NCI-H524 (cell line): ENCODE measurements around the gene OR3A1.
"Not testable (repeated sequence)": the region's sequence is repeated elsewhere in the genome, so short reads cannot be mapped to it uniquely, and the experiment has no call there.

Experiments
- DNase-seq, 2 experiments: peaks; one replicate each; lab custom pipeline; 2025; lab: John Stamatoyannopoulos, UW

OR3A1 gene, protein sequence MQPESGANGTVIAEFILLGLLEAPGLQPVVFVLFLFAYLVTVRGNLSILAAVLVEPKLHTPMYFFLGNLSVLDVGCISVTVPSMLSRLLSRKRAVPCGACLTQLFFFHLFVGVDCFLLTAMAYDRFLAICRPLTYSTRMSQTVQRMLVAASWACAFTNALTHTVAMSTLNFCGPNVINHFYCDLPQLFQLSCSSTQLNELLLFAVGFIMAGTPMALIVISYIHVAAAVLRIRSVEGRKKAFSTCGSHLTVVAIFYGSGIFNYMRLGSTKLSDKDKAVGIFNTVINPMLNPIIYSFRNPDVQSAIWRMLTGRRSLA

GRCh38 chr17:3298260-3298659 is at the start of gene OR3A1:
TSS of gene OR3A1 (minus strand) at chr17:3298360. CDS start at chr17:3292582, 5,778 bp downstream.
- no peak for DNase-seq

GRCh38 chr17:3342782-3343181 is 44.6 kb upstream of the OR3A1 start:
- not testable (repeated sequence) for DNase-seq

DNA sequence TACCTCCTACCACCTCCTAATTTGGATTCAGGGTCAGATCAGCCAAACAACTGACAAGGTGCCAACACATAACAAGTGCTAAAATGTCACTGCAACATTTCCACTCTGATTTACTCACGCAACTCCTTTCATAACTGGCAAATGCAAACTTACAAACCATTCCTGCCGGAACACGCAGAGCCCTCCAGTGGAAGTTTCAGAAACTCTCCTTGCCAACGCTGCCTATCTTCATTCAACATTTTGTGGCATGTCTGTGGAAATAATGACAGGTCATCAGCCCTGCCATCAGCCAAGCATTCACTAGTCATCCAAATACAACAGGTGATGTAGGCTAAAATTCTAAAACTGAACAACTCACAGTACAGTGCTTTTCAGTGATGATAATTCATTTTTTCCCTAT is 37.7 kb upstream of the OR3A1 start:
- peak in 1 of 2 experiments; percentile 2 for DNase-seq

GRCh38 chr17:3318336-3318735 is 20.2 kb upstream of the OR3A1 start:
- DNase-seq: no peak

GRCh38 chr17:3316836-3317235 is 18.7 kb upstream of the OR3A1 start:
- DNase-seq: no peak

- DNase-seq: no peak
Observed at GRCh38 chr17:3308603-3309002, 10.4 kb upstream of the OR3A1 start.

DNA sequence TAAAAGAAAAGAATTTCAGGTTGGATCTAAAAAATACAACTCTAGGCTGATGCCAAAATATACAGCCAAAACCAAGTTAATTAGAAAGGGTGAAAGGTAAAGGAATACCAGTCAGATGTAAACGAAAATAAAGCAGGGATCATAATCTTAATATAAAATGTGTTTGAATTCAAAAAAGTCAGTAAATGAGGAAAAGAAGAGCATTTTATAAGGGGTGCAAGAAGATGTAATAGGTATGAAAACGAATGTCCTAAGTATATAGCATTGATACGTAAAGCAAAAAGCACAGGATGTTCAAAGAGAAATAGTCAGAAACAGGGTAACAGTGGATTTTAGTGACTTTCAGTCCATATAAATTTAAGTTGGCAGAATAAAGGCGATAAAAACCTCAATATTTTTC is 2.5 kb downstream of the OR3A1 start:
- DNase-seq: no peak

- DNase-seq: not testable (repeated sequence)
Observed at GRCh38 chr17:3293548-3293947, 4.6 kb downstream of the OR3A1 start.

GRCh38 chr17:3282901-3283300 is 15.3 kb downstream of the OR3A1 start:
- DNase-seq: no peak

GRCh38 chr17:3276126-3276525 is 22.0 kb downstream of the OR3A1 start:
- DNase-seq: no peak

- no peak for DNase-seq
Observed at GRCh38 chr17:3271072-3271848, 26.9 kb downstream of the OR3A1 start.

DNA sequence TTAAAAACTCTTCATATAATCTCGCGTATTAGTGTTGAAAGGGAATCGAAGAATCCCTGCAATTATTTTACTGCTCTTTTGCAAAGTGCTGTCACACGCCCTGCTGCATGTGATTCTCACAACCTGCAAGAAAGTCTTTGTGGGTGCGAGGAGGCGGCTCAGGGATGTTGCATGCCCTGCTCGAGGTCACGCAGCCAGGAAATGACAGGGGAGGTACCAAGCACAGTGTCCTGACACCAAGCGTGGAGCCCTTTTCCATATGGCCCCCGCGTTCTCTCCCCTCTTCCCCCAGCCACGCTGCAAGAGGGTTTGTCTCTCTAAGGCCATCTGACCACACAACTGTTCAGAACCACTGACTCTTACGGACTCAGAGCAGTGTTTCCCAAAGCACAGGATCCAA is 37.6 kb downstream of the OR3A1 start:
- no peak for DNase-seq

DNA sequence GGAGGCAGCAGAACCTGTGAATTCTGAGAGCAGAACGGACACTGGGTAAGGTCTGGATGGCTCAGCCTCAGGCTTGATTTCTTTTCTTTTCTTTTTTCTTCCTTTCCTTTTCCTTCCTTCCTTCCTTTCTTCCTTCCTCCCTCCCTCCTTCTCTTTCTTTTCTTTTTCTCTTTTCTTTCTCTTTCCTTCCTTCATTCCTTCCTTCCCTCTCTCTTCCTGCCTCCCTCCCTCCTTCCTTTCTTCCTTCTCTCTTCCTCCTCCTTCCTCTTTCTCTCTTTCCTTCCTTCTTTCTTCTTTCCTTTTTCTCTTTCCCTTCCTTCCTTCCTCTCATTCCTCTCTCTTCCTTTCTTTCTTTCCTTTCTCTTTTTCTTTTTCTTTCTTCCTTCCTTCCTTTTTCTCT is 38.0 kb downstream of the OR3A1 start:
- no peak for DNase-seq

- no peak for DNase-seq
Observed at GRCh38 chr17:3256575-3256974, 41.6 kb downstream of the OR3A1 start.

DNA sequence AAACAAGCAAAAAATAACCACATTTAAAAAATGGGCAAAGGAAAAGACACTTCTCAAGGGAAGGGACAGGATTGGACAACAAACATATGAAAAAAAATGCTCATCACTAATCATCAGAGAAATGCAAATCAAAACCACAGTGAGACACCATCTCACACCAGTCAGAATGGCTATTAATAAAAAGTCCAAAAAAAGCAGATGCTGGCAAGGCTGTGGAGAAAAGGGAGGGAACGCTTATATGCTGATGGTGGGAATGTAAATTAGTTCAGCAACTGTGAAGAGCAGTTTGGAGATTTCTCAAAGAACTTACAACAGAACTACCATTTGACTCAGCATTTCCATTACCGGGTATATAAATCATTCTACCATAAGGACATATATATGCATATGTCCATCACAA is 49.1 kb downstream of the OR3A1 start:
- not testable (repeated sequence) for DNase-seq

DNA sequence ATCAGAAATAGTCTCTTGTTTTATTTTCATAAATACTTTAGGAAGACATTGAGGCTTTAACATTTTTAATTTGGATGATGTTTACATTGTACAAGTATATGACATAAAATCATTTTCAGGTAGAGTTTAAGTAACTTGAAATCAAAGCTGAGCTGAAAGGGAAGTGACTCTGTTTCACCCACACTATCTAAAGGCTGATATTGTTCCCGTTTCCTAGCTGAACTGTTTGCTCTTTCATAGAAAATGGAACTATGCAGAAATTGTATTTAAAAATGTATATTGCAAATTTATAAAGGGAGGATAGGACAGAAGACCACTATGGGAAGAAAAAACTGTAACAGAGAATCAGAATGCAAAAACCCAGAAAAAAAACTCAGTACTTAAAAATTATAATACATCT is 53.3 kb downstream of the OR3A1 start:
- DNase-seq: not testable (repeated sequence)

- DNase-seq: not testable (repeated sequence)
Observed at GRCh38 chr17:3241044-3241443, 57.1 kb downstream of the OR3A1 start.
